22Rv1 (cell line): Measurements from ENCODE around the gene BCO2.

Experiments used
- H3K27ac ChIP-seq: fragments of 450-650 bp; 2 replicates; pipeline ENCODE4 v1.5.1; 2017
- CTCF ChIP-seq: fragments of 450-650 bp; IDR thresholded peaks from 2 replicates; pipeline ENCODE4 v1.5.1; 2017; ENCODE audit warnings: mild to moderate bottlenecking
- ZFX ChIP-seq: fragments of 450-650 bp; IDR thresholded peaks from 2 replicates; pipeline ENCODE4 v1.6.1; 2017; ENCODE audit warnings: antibody characterized with exemption, borderline replicate concordance

Gene BCO2

GRCh38 chr11:112253605-112254242 lies 78.4 kb downstream of the BCO2 start:
- TF ChIP-seq CTCF (no peak), ZFX (no peak)
- no peak overlapping the region for H3K27ac ChIP-seq

- H3K27ac ChIP-seq = no peak overlapping the region
- TF ChIP-seq CTCF = no peak
- TF ChIP-seq ZFX = no peak
Measured at GRCh38 chr11:112255067-112255720, 79.9 kb downstream of the BCO2 start.

GRCh38 chr11:112260490-112260889 lies 85.2 kb downstream of the BCO2 start, which contains the start of gene PLET1:
PLET1 (minus strand) TSS chr11:112260860; CDS start chr11:112260589, 271 bp downstream.
- TF ChIP-seq ZFX (no peak), CTCF (no peak)
- no peak within 1 kb of the TSS for H3K27ac ChIP-seq

GRCh38 chr11:112265659-112266409 lies 90.5 kb downstream of the BCO2 start:
- TF ChIP-seq CTCF (no peak), ZFX (no peak)

GRCh38 chr11:112266410-112266778 lies 91.1 kb downstream of the BCO2 start:
- no peak for TF ChIP-seq ZFX
- TF ChIP-seq CTCF = no peak
- no peak overlapping the region for H3K27ac ChIP-seq

More at GRCh38 chr11:112265659-112266409, 90.5 kb downstream of the BCO2 start:
- no peak overlapping the region for H3K27ac ChIP-seq

- TF ChIP-seq CTCF (no peak), ZFX (no peak)
- H3K27ac ChIP-seq = no peak overlapping the region
Measured at GRCh38 chr11:112267188-112267591, 91.9 kb downstream of the BCO2 start.
